GM12891 (cell line): Measurements from ENCODE around the gene MOB3B.
"Not testable (repeated sequence)": the region's sequence is repeated elsewhere in the genome, so short reads cannot be mapped to it uniquely, and the experiment has no call there.

Experiments used
- PAX5 ChIP-seq: IDR thresholded peaks from 2 replicates; pipeline ENCODE4 v1.6.1; 2011; ENCODE audit warnings: low read length, moderate library complexity, mild to moderate bottlenecking; ENCODE audit not compliant: insufficient read depth, severe bottlenecking
- POLR2A ChIP-seq: IDR thresholded peaks from 2 replicates; pipeline ENCODE4 v1.6.1; 2011; ENCODE audit warnings: low read depth, low read length, control low read depth
- POLR2AphosphoS5 ChIP-seq: IDR thresholded peaks from 2 replicates; pipeline ENCODE4 v1.6.1; 2011; ENCODE audit warnings: low read depth, low read length, control low read depth
- POU2F2 ChIP-seq: IDR thresholded peaks from 2 replicates; pipeline ENCODE4 v1.6.1; 2011; ENCODE audit warnings: low read depth, mild to moderate bottlenecking, control low read depth, low read length, moderate library complexity
- SPI1 ChIP-seq: IDR thresholded peaks from 2 replicates; pipeline ENCODE4 v1.6.1; 2011; ENCODE audit warnings: low read depth, low read length, control low read depth
- TAF1 ChIP-seq: IDR thresholded peaks from 2 replicates; pipeline ENCODE4 v1.6.1; 2011; ENCODE audit warnings: low read depth, low read length, control low read depth

GRCh38 chr9:27500902-27501301 is 28.7 kb downstream of the MOB3B start:
- not testable (repeated sequence) for TF ChIP-seq POLR2AphosphoS5, POU2F2, POLR2A, SPI1, TAF1, PAX5
